GM21825 (cell line): Measurements from ENCODE around the gene PIP5K1C.
"Not testable (repeated sequence)": the region's sequence is repeated elsewhere in the genome, so short reads cannot be mapped to it uniquely, and the experiment has no call there.

Experiments used
- ATAC-seq: cut with Tn5 transposase; IDR thresholded peaks from one replicate; pipeline ENCODE4 v1.9.1; 2021; ENCODE audit warnings: mild to moderate bottlenecking, moderate library complexity; ENCODE audit not compliant: unreplicated experiment

Gene PIP5K1C

DNA sequence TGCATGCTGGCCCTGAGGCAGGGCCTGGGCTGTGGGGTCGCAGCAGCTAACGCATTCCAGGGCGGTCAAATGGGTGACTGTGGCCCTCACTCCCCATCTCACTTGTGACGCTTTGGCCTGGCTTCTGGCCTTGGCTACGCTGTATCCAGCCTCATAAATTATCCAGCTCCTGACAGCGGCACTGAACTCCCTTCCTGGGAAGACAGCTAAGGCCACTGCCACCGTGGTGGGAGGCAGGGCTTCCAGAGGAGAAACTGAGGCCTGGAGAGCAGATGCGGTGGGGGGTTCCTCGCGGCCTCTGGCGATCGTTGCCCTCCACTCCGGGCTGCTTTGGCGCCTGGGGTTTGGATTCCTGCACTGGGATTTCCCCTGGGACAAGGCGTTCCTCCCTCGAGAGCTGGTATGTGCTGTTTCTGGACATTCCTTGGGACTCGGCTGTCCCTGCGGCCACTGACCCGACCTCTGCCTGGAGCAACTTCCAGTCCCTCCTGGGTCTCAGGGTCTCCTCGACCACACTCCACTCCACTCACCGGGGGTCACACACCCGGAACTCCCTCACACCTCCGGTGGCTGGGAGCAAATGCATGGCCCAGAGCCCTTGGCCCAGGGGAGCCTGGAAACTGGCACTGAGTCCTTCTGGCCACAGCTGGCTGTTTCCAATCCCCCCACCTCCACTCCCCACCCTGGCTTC lies 97.0 kb downstream of the PIP5K1C start:
- ATAC-seq = no peak

DNA sequence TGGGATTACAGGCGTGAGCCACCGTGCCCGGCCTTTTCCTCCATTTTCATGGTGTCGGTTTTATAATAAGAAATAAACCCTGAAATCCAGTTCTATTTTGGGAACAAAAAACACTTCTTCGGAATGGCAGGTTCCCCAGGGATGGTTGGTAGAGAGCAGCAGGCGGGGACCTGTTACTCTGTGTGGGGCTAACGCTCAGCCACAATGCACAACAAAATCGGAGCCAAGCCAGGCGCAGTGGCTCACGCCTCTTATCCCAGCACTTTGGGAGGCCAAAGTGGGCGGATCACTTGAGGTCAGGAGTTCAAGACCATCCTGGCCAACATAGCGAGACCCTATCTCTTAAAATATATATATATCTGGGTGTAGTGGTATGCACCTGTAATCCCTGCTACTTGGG lies 99.2 kb downstream of the PIP5K1C start:
- no peak for ATAC-seq

DNA sequence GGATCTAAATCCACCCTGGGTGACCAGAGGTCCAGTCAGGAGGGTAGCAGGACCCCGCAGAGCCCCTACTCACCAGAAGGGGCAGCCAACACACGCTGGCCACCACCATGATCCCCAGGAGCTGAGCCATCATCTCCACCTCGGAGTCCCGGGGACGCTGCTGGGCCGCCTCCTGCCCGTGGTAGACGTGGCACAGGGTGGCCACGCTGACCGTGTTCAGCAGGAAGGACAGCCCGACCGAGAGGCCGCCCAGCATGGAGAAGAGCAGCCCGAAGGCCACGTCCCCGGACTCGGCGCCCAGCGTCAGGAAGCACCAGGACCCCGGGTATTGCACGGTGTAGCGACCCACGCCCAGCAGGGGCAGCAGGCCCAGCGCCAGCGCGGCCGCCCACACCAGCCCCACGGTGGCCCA lies 100.5 kb downstream of the PIP5K1C start:
- no peak for ATAC-seq

DNA sequence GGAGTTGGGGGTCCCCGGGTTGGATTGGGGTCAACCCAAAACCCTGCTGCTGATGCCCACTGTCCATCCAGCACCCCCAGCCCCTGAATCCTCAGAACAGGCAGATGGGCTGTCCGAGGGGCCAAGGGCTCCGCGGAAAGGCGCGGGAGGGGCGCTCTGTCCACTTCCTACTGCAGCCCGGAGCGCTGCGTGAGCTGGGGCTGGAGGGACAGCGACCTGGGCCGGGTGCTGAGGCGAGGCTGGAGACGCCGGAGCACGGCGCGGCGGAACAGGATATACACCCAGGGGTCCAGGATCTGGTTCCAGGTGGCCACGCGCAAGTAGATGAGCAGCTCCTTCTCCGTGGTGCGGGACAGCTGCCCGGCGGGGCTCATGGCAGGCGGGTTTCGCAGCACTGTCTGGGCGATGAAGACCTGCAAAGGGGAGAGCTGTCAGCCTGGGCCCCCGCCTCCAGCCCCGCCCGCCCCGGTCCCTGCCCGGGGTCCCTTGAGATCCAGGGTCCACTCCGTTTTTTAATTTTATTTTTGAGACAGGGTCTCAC lies 104.7 kb downstream of the PIP5K1C start:
- ATAC-seq = no peak

DNA sequence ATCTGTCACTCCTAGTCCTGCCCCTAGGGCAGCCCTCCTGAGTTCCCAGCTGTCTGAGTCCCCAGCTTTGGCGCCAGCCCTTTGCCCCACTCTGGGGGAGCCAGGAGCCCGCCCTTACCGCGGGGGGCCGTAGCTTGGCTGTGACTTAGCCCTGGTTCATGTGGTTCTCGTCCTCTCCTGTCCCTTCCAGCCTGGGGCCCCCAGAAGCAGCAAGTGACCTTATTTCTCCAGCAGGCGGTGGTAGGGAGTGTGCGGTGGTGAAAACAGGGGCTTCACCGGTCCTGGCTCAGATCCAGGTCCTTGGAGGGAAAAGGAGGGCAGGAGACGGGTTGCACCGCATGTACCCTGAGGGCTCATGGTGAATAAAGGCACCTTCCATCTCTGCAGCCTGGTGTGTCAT lies 107.1 kb downstream of the PIP5K1C start:
- ATAC-seq = no peak

DNA sequence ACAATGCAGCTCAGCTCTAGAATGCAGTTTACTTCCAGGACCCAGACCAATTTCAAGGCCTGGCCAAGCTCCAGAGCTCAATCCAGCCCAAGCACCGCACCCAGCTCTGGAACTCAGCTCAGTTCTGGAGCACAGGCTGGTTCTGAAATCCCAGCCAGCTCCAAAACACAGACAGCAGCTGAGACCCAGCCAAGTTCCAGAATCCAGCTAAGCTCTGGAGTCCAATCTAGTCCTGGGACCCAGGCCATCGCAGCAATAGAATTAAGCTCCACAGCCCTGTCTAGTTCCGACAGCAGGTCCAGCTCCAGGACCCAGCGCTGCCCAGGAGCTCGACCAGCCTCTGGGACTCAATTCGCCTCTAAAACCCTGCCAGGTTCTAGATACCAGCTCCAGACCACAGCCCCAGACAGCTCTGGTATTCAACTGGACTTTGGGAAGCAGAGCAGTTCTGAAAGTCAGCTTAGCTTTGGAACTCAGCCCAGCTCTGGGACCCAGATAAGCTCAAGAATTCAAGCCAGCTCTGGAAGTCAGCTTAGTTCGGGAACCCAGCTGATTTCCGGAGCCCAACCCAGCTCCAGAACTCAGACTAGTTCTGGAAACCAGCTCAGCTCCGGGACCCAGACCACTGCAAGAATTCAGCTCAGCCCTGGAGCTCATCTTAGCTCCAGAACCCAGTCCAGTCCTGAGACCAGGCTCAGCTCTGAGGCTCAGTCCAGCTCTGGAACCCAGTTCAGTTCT lies 108.2 kb downstream of the PIP5K1C start:
- ATAC-seq = no peak

DNA sequence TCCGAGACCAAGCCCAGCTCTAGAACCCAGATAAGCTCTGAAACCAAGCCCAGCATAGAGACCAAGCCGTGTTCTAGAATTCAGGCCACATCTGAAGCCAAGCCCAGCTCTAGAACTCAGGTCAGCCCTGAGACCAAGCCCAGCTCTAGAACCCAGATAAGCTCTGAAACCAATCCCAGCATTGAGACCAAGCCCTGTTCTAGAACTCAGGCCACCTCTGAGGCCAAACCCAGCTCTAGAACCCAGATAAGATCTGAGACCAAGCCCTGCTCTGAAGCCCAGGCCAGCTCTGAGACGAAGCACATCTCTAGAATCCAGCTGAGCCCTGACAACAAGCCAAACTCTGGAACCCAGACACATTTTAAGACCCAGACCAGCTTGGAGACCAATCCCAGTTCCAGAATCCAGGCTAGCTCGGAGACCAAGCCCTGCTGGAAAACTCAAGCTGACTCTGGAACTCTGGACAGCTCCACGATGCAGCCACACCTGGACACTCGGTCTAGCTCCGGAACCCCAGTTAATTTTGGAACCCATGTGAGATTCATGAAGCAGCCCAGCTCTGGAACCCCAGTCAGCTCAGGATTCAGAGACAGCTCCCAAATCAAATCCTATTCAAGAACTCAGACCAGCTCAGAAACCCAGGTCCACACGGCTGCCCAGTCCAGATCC lies 109.1 kb downstream of the PIP5K1C start:
- ATAC-seq = no peak

DNA sequence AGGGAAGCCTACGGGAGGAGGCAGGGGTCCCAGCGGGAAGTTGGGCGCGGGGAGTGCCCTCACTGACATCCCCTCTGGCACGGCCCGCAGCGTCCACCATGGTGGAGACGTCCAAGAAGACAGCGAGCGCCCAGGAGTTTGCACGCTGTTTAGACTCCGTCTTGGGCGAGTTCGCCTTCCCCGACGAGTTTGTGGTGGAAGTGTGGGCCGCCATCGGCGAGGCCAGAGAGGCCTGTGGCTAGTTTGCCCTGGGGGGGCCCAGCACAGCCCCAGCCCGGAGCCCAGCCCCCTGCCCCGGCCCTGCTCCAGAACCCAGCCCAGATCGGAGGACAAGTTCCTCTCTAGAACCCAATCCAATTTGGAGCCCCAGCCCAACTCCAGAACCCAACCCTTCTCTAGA lies 110.3 kb downstream of the PIP5K1C start:
- ATAC-seq = no peak

DNA sequence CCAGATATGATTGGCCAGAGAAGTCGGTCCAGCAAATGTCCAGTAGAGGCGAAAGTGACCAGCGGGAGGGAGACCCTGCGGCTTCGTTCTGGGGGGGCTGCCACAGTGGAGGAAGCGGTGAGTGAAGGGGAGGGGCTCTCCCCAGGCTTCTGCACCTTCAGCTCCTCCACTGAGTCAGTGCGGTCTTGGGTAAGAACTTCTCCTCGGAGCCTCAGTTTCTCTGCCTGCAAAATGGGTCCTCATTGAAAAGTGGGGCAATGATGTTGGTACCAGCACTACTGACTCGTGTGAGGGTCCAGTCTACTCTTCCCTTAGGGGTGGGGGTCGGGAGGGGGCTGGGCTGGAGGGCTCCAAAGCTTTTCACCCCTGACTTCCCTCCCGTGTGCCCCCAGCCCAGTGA lies 110.8 kb downstream of the PIP5K1C start:
- no peak for ATAC-seq

DNA sequence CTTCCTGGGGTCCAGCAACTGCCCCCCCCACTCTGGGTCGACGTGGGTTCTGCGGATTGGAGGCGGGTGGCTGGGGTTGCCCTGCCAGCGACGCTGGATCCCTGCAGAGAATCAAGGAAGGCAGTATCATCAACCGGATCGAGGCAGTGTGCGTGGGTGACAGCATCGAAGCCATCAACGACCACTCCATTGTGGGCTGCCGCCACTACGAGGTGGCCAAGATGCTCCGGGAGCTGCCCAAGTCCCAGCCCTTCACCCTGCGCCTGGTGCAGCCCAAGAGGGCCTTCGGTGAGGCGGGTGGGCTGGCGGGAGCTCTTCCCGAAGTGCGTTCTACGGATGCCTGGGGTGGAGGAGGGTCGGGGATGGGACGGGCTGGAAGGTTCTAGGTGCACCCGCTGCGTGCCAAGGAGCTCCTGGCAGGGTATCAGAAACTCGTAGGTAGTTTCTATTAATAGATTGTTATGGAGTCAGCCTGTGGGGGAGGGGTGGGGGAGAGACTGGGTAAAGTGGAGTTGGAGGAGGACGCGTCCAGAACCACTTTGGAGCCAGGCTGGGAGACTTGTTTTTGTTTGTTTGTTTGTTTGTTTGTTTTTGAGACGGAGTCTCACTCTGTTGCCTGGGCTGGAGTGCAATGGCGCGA lies 113.4 kb downstream of the PIP5K1C start:
- no peak for ATAC-seq

DNA sequence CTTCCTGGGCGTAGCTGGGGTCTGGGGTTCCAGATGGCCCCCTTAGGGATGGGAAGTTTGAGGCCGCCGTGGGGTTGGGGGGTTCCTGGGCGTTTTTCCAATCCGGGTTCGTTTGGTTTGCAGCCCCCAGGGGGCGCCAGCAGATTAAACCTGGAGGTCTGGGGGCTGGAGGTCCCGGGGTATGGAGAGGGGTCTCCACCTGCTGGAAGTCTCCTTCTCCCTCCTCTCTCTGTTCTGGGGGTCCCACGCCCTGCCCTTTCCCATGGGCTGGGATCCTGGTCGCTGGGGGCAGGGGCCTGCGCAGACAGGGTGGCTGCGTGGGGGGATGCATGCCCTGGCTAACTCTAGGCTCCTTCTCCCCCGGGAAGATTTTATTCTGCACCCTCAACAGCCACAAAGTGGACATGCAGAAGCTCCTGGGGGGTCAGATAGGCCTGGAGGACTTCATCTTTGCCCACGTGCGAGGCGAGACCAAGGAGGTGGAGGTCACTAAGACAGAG lies 114.1 kb downstream of the PIP5K1C start:
- no peak for ATAC-seq

DNA sequence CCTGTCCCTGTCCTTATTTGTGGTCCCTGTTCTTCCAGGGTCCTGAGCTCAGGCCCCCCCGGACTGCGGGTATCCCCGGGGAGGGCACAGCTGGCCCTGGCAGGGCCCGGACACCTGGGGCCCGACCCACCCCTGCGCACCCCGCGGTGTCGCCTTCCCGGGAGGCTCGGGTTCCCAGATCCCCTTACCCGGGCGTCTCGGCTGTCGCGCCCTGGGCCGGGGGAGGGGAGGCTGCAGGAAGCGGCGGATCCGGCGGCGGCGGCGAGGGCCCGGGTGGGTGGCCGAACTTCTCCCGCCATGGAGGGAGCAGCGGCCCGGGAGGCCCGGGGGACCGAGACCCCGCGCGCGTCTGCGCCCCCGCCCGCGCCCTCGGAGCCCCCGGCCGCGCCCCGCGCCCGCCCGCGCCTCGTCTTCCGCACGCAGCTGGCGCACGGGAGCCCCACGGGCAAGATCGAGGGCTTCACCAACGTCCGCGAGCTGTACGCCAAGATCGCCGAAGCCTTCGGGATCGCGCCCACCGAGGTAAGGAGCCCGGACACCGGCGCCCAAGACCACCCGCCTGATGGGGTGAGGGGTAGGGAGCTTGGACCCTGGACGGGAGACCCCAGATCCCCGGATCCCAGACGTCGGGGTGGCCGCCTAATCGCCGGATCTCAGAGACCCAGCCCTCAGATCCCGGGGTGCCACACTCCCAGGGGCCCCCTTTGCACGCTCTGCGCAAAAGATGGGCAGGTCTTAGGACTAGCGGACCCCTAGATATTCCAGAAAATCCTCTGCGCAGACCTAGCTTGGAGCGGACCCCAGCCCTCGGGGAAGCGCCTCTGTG lies 114.8 kb downstream of the PIP5K1C start, which contains the start of gene GIPC3:
Gene GIPC3, plus strand, starts transcription at position 178 of the 826 bp plus-strand sequence. Its CDS starts 120 bp downstream, at position 298.
- no peak for ATAC-seq

DNA sequence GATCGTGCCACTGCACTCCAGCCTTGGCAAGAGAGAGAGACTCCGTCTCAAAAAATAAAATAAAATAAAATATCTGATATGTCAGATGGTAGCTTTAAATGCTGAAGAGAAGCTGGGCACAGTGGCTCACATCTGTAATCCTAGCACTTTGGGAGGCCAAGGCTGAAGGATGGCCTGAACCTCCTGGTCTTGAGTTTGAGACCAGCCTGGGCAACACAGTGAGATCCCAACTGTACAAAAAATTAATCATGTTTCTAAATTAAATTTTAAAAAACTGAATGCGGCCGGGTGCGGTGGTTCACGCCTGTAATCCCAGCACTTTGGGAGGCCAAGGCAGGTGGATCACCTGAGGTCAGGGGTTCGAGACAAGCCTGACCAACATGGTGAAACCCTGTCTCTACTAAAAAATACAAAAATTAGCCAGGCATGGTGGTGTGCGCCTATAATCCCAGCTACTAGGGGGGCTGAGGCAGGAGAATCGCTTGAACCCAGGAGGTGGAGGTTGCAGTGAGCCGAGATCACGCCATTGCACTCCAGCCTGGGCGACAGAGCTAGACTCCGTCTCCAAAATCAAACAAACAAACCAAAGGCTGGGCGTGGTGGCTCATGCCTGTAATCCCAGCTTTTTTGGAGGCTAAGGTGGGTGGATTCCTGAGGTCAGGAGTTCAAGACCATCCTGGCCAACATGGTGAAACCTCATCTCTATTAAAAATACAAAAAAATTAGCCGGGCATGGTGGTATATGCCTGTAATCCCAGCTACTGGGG lies 116.0 kb downstream of the PIP5K1C start:
- ATAC-seq = not testable (repeated sequence)

DNA sequence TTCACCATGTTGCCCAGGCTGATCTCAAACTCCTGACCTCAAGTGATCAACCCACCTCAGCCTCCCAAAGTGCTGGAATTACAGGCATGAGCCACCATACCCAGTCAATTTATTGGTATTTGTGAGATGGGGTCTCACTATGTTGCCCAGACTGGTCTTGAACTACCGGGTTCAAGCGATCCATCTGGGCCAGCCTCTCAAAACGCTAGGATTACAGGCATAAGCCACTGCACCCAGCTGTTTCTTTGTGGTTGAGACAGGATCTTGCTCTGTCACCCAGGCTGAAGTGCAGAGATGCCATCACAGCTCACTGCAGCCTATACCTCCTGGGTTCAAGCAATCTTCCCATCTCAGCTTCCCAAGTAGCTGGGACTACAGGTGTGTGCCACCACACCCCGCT lies 118.5 kb downstream of the PIP5K1C start:
- not testable (repeated sequence) for ATAC-seq
